HEK293 (cell line): ENCODE results near the gene HDHD5.
A peak's percentile ranks its signal among the peaks of the same experiment; 100 is the strongest.

ENCODE experiments used
- CTCF ChIA-PET: fragments of 350-600 bp; formaldehyde crosslinking; extraction: SDS; loops from one replicate; lab custom pipeline; 2021; ENCODE audit warnings: antibody characterized with exemption; lab: Yijun Ruan, JAX
- POLR2A ChIA-PET: fragments of 300-600 bp; formaldehyde crosslinking; extraction: SDS; loops from one replicate; lab custom pipeline; 2020; ENCODE audit warnings: antibody characterized with exemption, inconsistent platforms; lab: Yijun Ruan, JAX
- H3K27ac ChIP-seq: fragments of 200-500 bp; sonication (Bioruptor generic); 2 replicates; pipeline ENCODE4 v1.5.1; 2014; ENCODE audit warnings: low read depth, low read length, control low read depth, inconsistent platforms; ENCODE audit errors: extremely low read depth
- H3K36me3 ChIP-seq, 2 experiments: fragments of 200-500 bp in 1 of 2; sonication (Bioruptor generic) in 1 of 2; 1 replicate in 1 of 2; 2 replicates in 1 of 2; pipeline ENCODE4 v1.5.1; 2014 to 2017; ENCODE audit warnings: inconsistent platforms in 2 of 2, low read length in 2 of 2; ENCODE audit not compliant: control insufficient read depth in 2 of 2, insufficient read depth in 1 of 2
- H3K4me1 ChIP-seq: fragments of 200-500 bp; sonication (Bioruptor generic); 2 replicates; pipeline ENCODE4 v1.5.1; 2014; ENCODE audit warnings: mild to moderate bottlenecking, low read length, inconsistent platforms; ENCODE audit not compliant: control insufficient read depth, insufficient read depth
- H3K4me3 ChIP-seq: 2 replicates; pipeline ENCODE4 v1.5.1; 2011; ENCODE audit warnings: low read depth, mild to moderate bottlenecking, control low read depth, low read length, moderate library complexity
- H3K9me3 ChIP-seq: fragments of 200-500 bp; sonication (Bioruptor generic); 2 replicates; pipeline ENCODE4 v1.5.1; 2014; ENCODE audit warnings: low read depth, low read length, inconsistent platforms; ENCODE audit not compliant: control insufficient read depth, insufficient read depth
- TCF7L2 ChIP-seq: IDR thresholded peaks from 2 replicates; pipeline ENCODE4 v1.6.1; 2011; ENCODE audit warnings: low read depth, mild to moderate bottlenecking, inconsistent platforms, low read length, moderate library complexity, borderline replicate concordance
- ZBTB17 ChIP-seq: fragments of 450-650 bp; formaldehyde crosslinking; IDR thresholded peaks from 2 replicates; pipeline ENCODE4 v1.5.1; 2016; ENCODE audit warnings: missing biosample characterization, missing genetic modification characterization
- ZNF112 ChIP-seq: fragments of 450-650 bp; formaldehyde crosslinking; IDR thresholded peaks from 2 replicates; pipeline ENCODE4 v1.5.0; 2017; ENCODE audit warnings: missing biosample characterization, missing genetic modification characterization
- ZNF48 ChIP-seq: fragments of 450-650 bp; formaldehyde crosslinking; IDR thresholded peaks from 2 replicates; pipeline ENCODE4 v1.5.1; 2016; ENCODE audit warnings: missing biosample characterization, missing genetic modification characterization
- ZNF510 ChIP-seq: fragments of 450-650 bp; formaldehyde crosslinking; IDR thresholded peaks from 2 replicates; pipeline ENCODE4 v1.5.1; 2018; ENCODE audit warnings: mild to moderate bottlenecking, missing genetic modification characterization, missing biosample characterization; ENCODE audit not compliant: insufficient replicate concordance
- ZNF549 ChIP-seq: fragments of 450-650 bp; IDR thresholded peaks from 2 replicates; pipeline ENCODE4 v1.5.1; 2018; ENCODE audit warnings: missing biosample characterization, missing genetic modification characterization, mild to moderate bottlenecking, inconsistent platforms, moderate library complexity
- ZNF670 ChIP-seq: fragments of 450-650 bp; formaldehyde crosslinking; IDR thresholded peaks from 2 replicates; pipeline ENCODE4 v1.5.1; 2016; ENCODE audit warnings: missing biosample characterization, missing genetic modification characterization, low read depth
- ZNF843 ChIP-seq: fragments of 450-650 bp; formaldehyde crosslinking; IDR thresholded peaks from 2 replicates; pipeline ENCODE4 v1.5.1; 2016; ENCODE audit warnings: missing biosample characterization, missing genetic modification characterization
- TF ChIP-seq, protein P1 (sequence below): fragments of 450-650 bp; formaldehyde crosslinking; IDR thresholded peaks from 2 replicates; pipeline ENCODE4 v1.5.0; 2017; ENCODE audit warnings: missing biosample characterization, missing genetic modification characterization, borderline replicate concordance
- TF ChIP-seq, protein P2 (sequence below): fragments of 450-650 bp; formaldehyde crosslinking; IDR thresholded peaks from 2 replicates; pipeline ENCODE4 v1.5.1; 2016; ENCODE audit warnings: missing biosample characterization, missing genetic modification characterization
- TF ChIP-seq, protein P3 (sequence below): fragments of 450-650 bp; formaldehyde crosslinking; IDR thresholded peaks from 2 replicates; pipeline ENCODE4; 2016; ENCODE audit warnings: missing biosample characterization, missing genetic modification characterization

Gene HDHD5

DNA sequence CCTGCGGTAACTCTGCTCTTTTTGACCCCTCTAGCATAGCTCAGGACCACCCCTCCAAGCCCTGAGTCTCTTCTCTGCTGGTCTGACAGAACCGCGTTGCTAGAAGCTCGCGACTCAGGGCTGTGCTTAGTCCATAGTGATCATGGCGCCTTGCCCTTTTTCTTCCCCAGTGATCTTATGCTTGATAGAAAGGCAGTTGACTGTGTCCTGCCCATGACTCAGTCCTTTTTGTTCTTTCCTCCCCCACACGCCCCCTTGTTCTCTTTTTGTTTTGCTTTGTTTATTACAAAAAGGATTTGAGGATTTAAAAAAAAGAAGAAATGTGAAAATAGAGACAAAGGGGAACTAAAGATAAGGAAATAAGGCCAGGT is 56.8 kb downstream of the HDHD5 start:
- TF ChIP-seq ZNF48 (tag by site-specific recombination): no peak
- TF ChIP-seq, protein P1, sequence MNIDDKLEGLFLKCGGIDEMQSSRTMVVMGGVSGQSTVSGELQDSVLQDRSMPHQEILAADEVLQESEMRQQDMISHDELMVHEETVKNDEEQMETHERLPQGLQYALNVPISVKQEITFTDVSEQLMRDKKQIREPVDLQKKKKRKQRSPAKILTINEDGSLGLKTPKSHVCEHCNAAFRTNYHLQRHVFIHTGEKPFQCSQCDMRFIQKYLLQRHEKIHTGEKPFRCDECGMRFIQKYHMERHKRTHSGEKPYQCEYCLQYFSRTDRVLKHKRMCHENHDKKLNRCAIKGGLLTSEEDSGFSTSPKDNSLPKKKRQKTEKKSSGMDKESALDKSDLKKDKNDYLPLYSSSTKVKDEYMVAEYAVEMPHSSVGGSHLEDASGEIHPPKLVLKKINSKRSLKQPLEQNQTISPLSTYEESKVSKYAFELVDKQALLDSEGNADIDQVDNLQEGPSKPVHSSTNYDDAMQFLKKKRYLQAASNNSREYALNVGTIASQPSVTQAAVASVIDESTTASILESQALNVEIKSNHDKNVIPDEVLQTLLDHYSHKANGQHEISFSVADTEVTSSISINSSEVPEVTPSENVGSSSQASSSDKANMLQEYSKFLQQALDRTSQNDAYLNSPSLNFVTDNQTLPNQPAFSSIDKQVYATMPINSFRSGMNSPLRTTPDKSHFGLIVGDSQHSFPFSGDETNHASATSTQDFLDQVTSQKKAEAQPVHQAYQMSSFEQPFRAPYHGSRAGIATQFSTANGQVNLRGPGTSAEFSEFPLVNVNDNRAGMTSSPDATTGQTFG: no peak
- no peak for TF ChIP-seq ZNF549 (tag by site-specific recombination)
- TF ChIP-seq TCF7L2: no peak
- no peak for TF ChIP-seq ZNF112 (tag by site-specific recombination)
- no peak for TF ChIP-seq ZNF670 (tag by site-specific recombination)
- no peak overlapping the region for H3K4me3 ChIP-seq
- H3K27ac ChIP-seq: no peak overlapping the region
- H3K4me1 ChIP-seq: no peaks in the 10 kb centered on the region
- peaks cover 5 to 93% of the 10 kb centered on the region in 2 experiments for H3K36me3 ChIP-seq
- POLR2A ChIA-PET: no interaction called here
- H3K9me3 ChIP-seq: no peaks in the 10 kb centered on the region
- CTCF ChIA-PET: interaction anchor here (1.0 kb wide), 1 partner anchor 70 kb away, joined by 3 read pairs; no protein-coding TSS in a partner anchor

DNA sequence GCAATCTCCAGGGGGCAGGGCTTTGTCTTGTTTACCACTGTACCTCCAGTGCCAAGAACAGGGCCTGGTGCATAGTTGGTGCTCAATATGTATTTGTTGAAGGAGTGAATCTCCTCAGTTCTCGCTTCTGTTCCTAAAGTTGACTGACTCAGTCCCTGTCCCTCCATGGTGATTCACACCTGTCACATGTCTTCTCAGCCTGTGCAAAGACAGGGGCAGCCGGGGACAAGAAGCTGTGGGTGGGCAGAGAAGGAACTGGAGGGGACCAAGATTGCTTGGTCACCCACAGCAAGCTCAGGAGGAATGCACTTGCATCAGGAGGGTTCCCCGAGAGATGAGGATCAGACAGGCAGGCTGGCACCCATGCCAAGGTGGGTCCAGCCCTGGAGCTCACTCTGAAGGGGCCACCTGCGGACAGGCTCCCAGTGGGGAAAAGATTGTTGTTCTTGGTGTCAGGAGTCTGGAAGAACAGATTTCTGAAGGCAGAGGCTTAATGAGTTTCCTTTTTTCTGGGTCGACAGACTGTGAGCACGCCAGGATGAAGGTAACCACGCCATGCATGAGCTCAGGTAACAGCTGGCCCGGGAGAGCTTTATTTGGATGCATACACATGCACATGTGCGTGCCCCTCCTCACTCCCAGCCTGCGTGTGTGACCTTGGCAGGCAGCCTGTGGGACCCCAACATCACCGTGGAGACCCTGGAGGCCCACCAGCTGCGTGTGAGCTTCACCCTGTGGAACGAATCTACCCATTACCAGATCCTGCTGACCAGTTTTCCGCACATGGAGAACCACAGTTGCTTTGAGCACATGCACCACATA is 57.4 kb downstream of the HDHD5 start:
- CTCF ChIA-PET: interaction anchor here (1.0 kb wide), 1 partner anchor 70 kb away, joined by 3 read pairs; no protein-coding TSS in a partner anchor
- POLR2A ChIA-PET: no interaction called here

DNA sequence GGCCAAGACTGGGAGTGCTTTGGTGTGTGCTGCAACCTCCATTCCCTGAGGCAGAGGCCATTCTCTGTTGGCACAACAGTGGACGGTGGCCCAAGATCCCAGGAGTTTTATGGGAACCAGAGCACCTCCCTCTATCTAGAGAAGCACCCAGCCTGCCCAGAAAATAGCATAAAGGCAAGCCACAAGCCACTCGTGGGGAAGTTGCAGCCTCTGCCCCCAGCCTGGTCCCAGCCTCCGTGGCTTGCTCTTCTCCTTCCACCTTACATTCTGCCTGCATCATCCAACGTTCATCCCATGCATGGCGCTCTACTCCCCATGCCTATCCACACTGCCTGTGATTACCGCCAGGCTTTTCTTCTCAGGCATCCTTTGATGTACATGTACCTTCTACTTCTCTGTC is 58.5 kb downstream of the HDHD5 start:
- Histone ChIP-seq H3K27ac (no peak overlapping the region), H3K36me3 (peaks cover 5 to 76% of the 10 kb centered on the region in 2 experiments), H3K4me3 (no peak overlapping the region), H3K9me3 (no peaks in the 10 kb centered on the region), H3K4me1 (no peaks in the 10 kb centered on the region)
- ChIA-PET POLR2A (no interaction called here), CTCF (no interaction called here)
- TF ChIP-seq ZNF843 (tag by site-specific recombination) (no peak), ZBTB17 (peak; percentile 61)

More for the DNA sequence above, 57.4 kb downstream of the HDHD5 start:
- H3K36me3 ChIP-seq: peaks cover 5 to 87% of the 10 kb centered on the region in 2 experiments
- H3K9me3 ChIP-seq: no peaks in the 10 kb centered on the region
- TF ChIP-seq, protein P2, sequence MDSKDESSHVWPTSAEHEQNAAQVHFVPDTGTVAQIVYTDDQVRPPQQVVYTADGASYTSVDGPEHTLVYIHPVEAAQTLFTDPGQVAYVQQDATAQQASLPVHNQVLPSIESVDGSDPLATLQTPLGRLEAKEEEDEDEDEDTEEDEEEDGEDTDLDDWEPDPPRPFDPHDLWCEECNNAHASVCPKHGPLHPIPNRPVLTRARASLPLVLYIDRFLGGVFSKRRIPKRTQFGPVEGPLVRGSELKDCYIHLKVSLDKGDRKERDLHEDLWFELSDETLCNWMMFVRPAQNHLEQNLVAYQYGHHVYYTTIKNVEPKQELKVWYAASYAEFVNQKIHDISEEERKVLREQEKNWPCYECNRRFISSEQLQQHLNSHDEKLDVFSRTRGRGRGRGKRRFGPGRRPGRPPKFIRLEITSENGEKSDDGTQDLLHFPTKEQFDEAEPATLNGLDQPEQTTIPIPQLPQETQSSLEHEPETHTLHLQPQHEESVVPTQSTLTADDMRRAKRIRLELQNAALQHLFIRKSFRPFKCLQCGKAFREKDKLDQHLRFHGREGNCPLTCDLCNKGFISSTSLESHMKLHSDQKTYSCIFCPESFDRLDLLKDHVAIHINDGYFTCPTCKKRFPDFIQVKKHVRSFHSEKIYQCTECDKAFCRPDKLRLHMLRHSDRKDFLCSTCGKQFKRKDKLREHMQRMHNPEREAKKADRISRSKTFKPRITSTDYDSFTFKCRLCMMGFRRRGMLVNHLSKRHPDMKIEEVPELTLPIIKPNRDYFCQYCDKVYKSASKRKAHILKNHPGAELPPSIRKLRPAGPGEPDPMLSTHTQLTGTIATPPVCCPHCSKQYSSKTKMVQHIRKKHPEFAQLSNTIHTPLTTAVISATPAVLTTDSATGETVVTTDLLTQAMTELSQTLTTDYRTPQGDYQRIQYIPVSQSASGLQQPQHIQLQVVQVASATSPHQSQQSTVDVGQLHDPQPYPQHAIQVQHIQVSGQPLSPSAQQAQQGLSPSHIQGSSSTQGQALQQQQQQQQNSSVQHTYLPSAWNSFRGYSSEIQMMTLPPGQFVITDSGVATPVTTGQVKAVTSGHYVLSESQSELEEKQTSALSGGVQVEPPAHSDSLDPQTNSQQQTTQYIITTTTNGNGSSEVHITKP: no peak
- TF ChIP-seq, protein P3, sequence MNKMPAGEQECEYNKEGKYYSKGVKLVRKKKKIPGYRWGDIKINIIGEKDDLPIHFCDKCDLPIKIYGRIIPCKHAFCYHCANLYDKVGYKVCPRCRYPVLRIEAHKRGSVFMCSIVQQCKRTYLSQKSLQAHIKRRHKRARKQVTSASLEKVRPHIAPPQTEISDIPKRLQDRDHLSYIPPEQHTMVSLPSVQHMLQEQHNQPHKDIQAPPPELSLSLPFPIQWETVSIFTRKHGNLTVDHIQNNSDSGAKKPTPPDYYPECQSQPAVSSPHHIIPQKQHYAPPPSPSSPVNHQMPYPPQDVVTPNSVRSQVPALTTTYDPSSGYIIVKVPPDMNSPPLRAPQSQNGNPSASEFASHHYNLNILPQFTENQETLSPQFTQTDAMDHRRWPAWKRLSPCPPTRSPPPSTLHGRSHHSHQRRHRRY (tag by site-specific recombination): no peak
- no peak for TF ChIP-seq ZNF510 (tag by site-specific recombination)
- no peak overlapping the region for H3K27ac ChIP-seq
- no peaks in the 10 kb centered on the region for H3K4me1 ChIP-seq
- no peak overlapping the region for H3K4me3 ChIP-seq
